Lower lobe of right lung (tissue), 2 donors: Measurements from ENCODE around the gene CALD1. TPM values are rescaled to one million over a fixed set of nuclear protein-coding genes. Genes with fewer than 3 reads are reported as not detected.

ENCODE experiments used
- ATAC-seq, 2 donors: fragments of 200-7000 bp; cut with Tn5 transposase; one replicate each; pipeline ENCODE4 v1.9.1; 2020 to 2022; ENCODE audit warnings: mild to moderate bottlenecking in 2 of 2, moderate library complexity in 2 of 2
- DNase-seq: peaks from one replicate; pipeline ENCODE4 v3.0.0-alpha.2; 2020
- H3K27ac ChIP-seq: fragments of 200-600 bp; one replicate; pipeline ENCODE4 v1.8.0; 2022
- H3K27me3 ChIP-seq: fragments of 200-600 bp; one replicate; pipeline ENCODE4 v1.8.0; 2022; ENCODE audit warnings: low read depth
- H3K36me3 ChIP-seq: fragments of 200-600 bp; one replicate; pipeline ENCODE4 v1.8.0; 2022; ENCODE audit warnings: mild to moderate bottlenecking
- H3K4me1 ChIP-seq: fragments of 200-600 bp; one replicate; pipeline ENCODE4 v1.8.0; 2022
- H3K4me3 ChIP-seq: fragments of 200-600 bp; one replicate; pipeline ENCODE4 v1.8.0; 2022; ENCODE audit warnings: mild to moderate bottlenecking
- H3K9me3 ChIP-seq: fragments of 200-600 bp; one replicate; pipeline ENCODE4 v1.8.0; 2022
- intact Hi-C: fragments of 100-400 bp; cut with DNase I; formaldehyde crosslinking; loops from one replicate; pipeline ENCODE4 v1.11.0; 2022
- total RNA-seq: library from RNA; stranded (reverse); fragmentation: NEBNext Ultra II Directional; extraction: Animal tissue kit (Norgen Biotek cat#: 25700); gene quantifications from one replicate; pipeline ENCODE4 v1.2.1, GENCODE V29; 2021
- TF ChIP-seq, protein P1 (sequence below): fragments of 200-600 bp; IDR thresholded peaks from one replicate; pipeline ENCODE4 v1.8.0; 2022; ENCODE audit warnings: antibody characterized with exemption, mild to moderate bottlenecking
- donor health status: DM: no; HTN: yes; CAD: no; lungs with severe emphysema.

Gene CALD1
- total RNA-seq, 1 donor from 2014 or later: 140 TPM

DNA sequence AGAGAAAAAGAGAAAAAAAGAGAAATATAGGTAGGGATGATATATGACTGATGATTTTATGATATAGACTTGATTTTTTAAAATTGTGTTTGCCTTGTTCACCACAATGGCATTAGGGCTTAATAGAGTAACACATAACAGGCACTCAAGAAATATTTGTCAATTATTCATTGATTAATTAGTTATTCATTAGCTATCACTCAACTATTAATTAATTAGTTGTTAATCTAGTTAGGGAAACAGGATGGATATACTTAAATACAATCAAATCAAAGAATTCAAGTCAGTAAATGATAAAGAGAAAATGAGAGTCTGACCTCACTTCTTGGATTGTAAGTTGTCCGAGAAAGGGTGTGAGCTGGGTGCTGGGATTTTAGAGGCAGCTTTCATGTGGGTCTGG, 15.1 kb upstream of the CALD1 start:
- no peaks in the 10 kb centered on the region for H3K36me3 ChIP-seq
- H3K27me3 ChIP-seq: no peaks in the 10 kb centered on the region
- H3K4me1 ChIP-seq: no peaks in the 10 kb centered on the region
- no peak overlapping the region for H3K4me3 ChIP-seq
- TF ChIP-seq, protein P1, sequence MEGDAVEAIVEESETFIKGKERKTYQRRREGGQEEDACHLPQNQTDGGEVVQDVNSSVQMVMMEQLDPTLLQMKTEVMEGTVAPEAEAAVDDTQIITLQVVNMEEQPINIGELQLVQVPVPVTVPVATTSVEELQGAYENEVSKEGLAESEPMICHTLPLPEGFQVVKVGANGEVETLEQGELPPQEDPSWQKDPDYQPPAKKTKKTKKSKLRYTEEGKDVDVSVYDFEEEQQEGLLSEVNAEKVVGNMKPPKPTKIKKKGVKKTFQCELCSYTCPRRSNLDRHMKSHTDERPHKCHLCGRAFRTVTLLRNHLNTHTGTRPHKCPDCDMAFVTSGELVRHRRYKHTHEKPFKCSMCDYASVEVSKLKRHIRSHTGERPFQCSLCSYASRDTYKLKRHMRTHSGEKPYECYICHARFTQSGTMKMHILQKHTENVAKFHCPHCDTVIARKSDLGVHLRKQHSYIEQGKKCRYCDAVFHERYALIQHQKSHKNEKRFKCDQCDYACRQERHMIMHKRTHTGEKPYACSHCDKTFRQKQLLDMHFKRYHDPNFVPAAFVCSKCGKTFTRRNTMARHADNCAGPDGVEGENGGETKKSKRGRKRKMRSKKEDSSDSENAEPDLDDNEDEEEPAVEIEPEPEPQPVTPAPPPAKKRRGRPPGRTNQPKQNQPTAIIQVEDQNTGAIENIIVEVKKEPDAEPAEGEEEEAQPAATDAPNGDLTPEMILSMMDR: no peak
- intact Hi-C loops: no loop called here
- ATAC-seq: no peak
- no peak for DNase-seq
- no peaks in the 10 kb centered on the region for H3K9me3 ChIP-seq
- H3K27ac ChIP-seq: no peak overlapping the region

DNA sequence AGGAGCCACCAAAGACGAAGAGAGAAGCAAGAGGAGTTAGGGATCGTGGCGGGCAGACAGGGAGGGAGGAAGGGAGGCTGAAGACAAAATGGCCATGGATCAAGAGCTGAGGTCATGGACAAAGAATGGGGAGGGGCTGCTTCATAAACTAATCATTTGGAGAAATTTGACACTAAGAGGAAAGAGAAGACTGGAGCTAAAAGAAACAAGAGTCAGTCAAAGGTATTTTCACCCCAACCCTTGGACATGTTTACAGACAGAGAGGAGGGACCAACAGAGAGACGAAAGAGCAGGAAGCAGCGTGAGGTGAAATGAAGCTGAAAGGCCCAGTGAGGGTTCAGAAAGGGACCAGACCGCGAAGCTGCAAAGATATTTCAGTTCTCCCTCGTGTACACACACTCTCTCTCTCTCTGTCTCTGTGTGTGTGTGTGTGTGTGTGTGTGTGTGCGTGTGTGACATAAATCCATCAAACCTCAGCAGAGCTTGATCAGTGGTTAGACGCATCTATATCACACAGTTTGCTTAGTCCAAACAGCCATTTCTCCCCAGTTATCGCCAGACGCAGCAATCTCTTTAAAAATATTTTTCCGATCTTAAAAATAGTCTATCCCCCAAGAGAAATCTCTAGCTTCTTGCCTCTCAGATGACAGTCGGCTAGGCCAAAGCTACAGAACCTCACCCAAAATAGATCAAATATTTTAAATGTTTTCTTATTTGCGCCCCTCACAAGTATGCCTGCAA, 12.5 kb upstream of the CALD1 start:
- Histone ChIP-seq H3K27ac (peak overlapping the region; percentile 44), H3K4me3 (no peak overlapping the region), H3K27me3 (no peaks in the 10 kb centered on the region), H3K36me3 (no peaks in the 10 kb centered on the region), H3K4me1 (no peaks in the 10 kb centered on the region), H3K9me3 (no peaks in the 10 kb centered on the region)
- DNase-seq (no peak), ATAC-seq (no peak)
- TF ChIP-seq, protein P1: no peak
- intact Hi-C loops: no loop called here

DNA sequence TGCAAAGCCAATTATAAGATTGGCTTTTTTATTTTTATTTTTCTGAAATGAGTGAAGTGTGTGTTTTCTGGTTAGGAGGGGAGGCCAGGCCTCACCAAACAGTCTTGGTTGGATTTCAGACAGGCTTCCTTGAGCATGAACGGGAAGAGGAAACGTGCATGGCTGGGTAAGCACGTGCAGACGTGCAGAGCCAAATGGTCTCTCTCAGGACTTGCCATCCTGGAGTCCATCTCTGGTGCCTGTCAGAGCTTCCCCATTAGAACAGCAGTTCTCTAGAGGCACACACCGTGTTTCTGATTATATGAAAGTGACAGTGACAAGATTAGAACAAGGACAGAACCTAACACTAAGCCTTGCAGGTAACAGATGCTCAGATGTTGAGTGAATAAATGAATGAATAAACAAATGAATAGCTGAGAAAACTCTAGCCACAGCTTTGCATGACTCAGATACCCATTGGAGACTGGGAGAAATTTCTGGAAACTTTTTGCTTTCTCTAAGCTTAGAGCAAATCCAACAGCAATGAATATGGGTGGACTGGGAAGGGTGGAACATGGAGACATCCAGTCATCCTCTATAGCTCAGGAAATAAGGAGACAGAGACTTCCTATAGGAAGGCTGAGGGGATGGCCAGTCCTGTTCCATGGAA, 11.8 kb upstream of the CALD1 start:
- H3K4me3 ChIP-seq: no peak overlapping the region
- DNase-seq: no peak
- H3K9me3 ChIP-seq: no peaks in the 10 kb centered on the region
- H3K36me3 ChIP-seq: no peaks in the 10 kb centered on the region
- H3K4me1 ChIP-seq: no peaks in the 10 kb centered on the region
- H3K27me3 ChIP-seq: no peaks in the 10 kb centered on the region
- no peak for ATAC-seq
- H3K27ac ChIP-seq: no peak overlapping the region
- TF ChIP-seq, protein P1: no peak
- intact Hi-C loops: no loop called here

DNA sequence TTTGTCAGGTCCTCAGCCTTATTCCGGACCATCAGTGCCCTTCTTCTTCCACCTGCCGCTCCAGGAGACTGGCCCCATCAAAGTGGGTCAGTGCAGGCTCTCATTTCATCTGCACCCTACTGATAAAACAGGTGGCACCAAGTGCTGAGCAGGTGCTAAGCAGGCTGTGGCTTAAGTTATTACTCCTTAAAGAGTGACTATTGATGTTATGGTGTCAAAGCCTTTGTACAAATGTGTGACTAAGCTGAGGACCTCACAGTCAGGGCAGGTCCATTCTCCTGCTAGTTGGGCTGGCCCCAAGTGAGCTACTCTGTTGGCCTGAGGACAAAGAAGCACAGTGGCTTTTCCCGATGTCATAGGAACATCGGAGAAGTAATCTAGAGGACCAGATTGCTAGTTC, 11.2 kb upstream of the CALD1 start:
- Histone ChIP-seq H3K9me3 (no peaks in the 10 kb centered on the region), H3K36me3 (no peaks in the 10 kb centered on the region), H3K27ac (no peak overlapping the region), H3K4me3 (no peak overlapping the region), H3K4me1 (no peaks in the 10 kb centered on the region), H3K27me3 (no peaks in the 10 kb centered on the region)
- TF ChIP-seq, protein P1: no peak
- DNase-seq (no peak), ATAC-seq (no peak)
- intact Hi-C loops: no loop called here

DNA sequence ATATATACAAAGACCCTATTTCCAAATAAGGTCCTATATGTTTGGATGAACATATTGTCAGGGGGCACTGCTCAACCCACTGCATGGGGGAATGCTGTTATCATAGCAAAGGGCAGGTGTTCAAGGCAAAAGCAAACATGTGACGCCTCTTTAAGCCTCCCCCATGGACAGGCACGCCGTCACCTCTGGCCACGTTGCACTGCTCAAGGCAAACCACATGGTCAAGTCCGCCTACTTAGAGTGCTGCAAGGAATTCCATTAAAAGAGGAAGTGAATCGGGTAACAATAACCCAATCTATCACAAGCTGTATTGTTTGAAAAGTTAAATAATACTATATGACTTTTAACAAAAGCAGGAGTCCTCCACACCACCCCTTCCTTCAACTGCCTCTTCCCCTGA, 8.8 kb upstream of the CALD1 start:
- peak in 1 of 2 donors; percentile 37 for ATAC-seq
- Histone ChIP-seq H3K9me3 (no peaks in the 10 kb centered on the region), H3K4me3 (no peak overlapping the region), H3K4me1 (no peaks in the 10 kb centered on the region), H3K27me3 (no peaks in the 10 kb centered on the region), H3K27ac (no peak overlapping the region), H3K36me3 (no peaks in the 10 kb centered on the region)
- intact Hi-C loops: no loop called here
- TF ChIP-seq, protein P1: no peak
- DNase-seq: no peak
